Nephron progenitor cell (in vitro differentiated cells): ENCODE results near the gene EGR2.

ENCODE experiments used
- DNase-seq: peaks from one replicate; pipeline ENCODE4 v3.0.0; 2021
- H3K27ac Mint-ChIP-seq: 2 replicates; pipeline ENCODE4 v1.8.0; 2021; ENCODE audit warnings: mild to moderate bottlenecking, moderate library complexity, mixed read lengths
- H3K27me3 Mint-ChIP-seq: 2 replicates; pipeline ENCODE4 v1.8.0; 2021; ENCODE audit warnings: mild to moderate bottlenecking, low read depth, mixed read lengths; ENCODE audit not compliant: poor library complexity
- H3K36me3 Mint-ChIP-seq: 2 replicates; pipeline ENCODE4 v1.8.0; 2021; ENCODE audit warnings: low read depth, mixed read lengths
- H3K4me1 Mint-ChIP-seq: 2 replicates; pipeline ENCODE4 v1.8.0; 2021; ENCODE audit warnings: mixed read lengths
- H3K4me3 Mint-ChIP-seq: 2 replicates; pipeline ENCODE4 v1.8.0; 2021; ENCODE audit warnings: mild to moderate bottlenecking, moderate library complexity, mixed read lengths
- H3K9me3 Mint-ChIP-seq: 2 replicates; pipeline ENCODE4 v1.8.0; 2021; ENCODE audit warnings: mild to moderate bottlenecking, moderate library complexity, mixed read lengths
- CTCF ChIP-seq: fragments of 200-600 bp; sonication (generic); IDR thresholded peaks from 2 replicates; pipeline ENCODE4 v1.5.0; 2021; ENCODE audit warnings: antibody characterized with exemption

EGR2 gene

GRCh38 chr10:62806251-62806650 is 9.9 kb downstream of the EGR2 start:
- TF ChIP-seq CTCF = no peak
- Mint-ChIP-seq H3K9me3 (no peaks in the 10 kb centered on the region), H3K36me3 (peaks cover 7% of the 10 kb centered on the region), H3K4me1 (peaks cover 45% of the 10 kb centered on the region), H3K4me3 (peak overlapping the region; percentile 89), H3K27me3 (peaks cover 6% of the 10 kb centered on the region), H3K27ac (no peak overlapping the region)
- DNase-seq = no peak

- H3K36me3 Mint-ChIP-seq = peaks cover 7% of the 10 kb centered on the region
- H3K9me3 Mint-ChIP-seq = no peaks in the 10 kb centered on the region
- H3K27me3 Mint-ChIP-seq = peaks cover under 1% of the 10 kb centered on the region
- TF ChIP-seq CTCF = no peak
- peaks cover 45% of the 10 kb centered on the region for H3K4me1 Mint-ChIP-seq
- peak overlapping the region; percentile 89 for H3K4me3 Mint-ChIP-seq
- peak overlapping the region; percentile 81 for H3K27ac Mint-ChIP-seq
- DNase-seq = peak; percentile 60
Measured at GRCh38 chr10:62805231-62806099, 10.7 kb downstream of the EGR2 start.

- Mint-ChIP-seq H3K27me3 (peaks cover 2% of the 10 kb centered on the region), H3K4me1 (peaks cover 45% of the 10 kb centered on the region), H3K36me3 (peaks cover 7% of the 10 kb centered on the region), H3K9me3 (no peaks in the 10 kb centered on the region), H3K27ac (peak within 1 kb of the TSS; percentile 100), H3K4me3 (peak within 1 kb of the TSS; percentile 95)
- DNase-seq = peak; percentile 88
- no peak for TF ChIP-seq CTCF
Measured at GRCh38 chr10:62804356-62805230, 11.6 kb downstream of the EGR2 start, which contains the start of gene ADO. TSS of gene ADO (plus strand) at chr10:62804720. CDS start at chr10:62805060, 340 bp downstream.

- TF ChIP-seq CTCF = no peak
- no peak for DNase-seq
- peak overlapping the region; percentile 100 for H3K27ac Mint-ChIP-seq
- H3K9me3 Mint-ChIP-seq = no peaks in the 10 kb centered on the region
- H3K36me3 Mint-ChIP-seq = peaks cover 7% of the 10 kb centered on the region
- peaks cover 44% of the 10 kb centered on the region for H3K4me1 Mint-ChIP-seq
- H3K4me3 Mint-ChIP-seq = peak overlapping the region; percentile 95
- peaks cover 2% of the 10 kb centered on the region for H3K27me3 Mint-ChIP-seq
Measured at GRCh38 chr10:62803724-62804355, 12.3 kb downstream of the EGR2 start.

- Mint-ChIP-seq H3K36me3 (no peaks in the 10 kb centered on the region), H3K9me3 (no peaks in the 10 kb centered on the region), H3K4me3 (no peak overlapping the region), H3K27ac (no peak overlapping the region), H3K27me3 (peaks cover 11% of the 10 kb centered on the region), H3K4me1 (peaks cover 40% of the 10 kb centered on the region)
- DNase-seq = no peak
- no peak for TF ChIP-seq CTCF
Measured at GRCh38 chr10:62801871-62802270, 14.3 kb downstream of the EGR2 start.
